GM23338 (cell line): ENCODE measurements around the gene CMTM6. TPM values are rescaled to one million over a fixed set of nuclear protein-coding genes. Genes with fewer than 3 reads are reported as not detected.

Experiments used
- ATAC-seq: fragments of 200-7000 bp; cut with Tn5 transposase; 3 replicates; pipeline ENCODE4 v1.9.1; 2020
- DNase-seq: peaks from one replicate; pipeline ENCODE4 v3.0.0-alpha.2; 2015; ENCODE audit warnings: low spot score
- H2AFZ ChIP-seq: fragments of 200-600 bp; sonication (generic); 2 replicates; pipeline ENCODE4 v1.8.0; 2016; ENCODE audit warnings: antibody characterized with exemption, mild to moderate bottlenecking, moderate library complexity
- H3F3A ChIP-seq: fragments of 200-600 bp; sonication (generic); replicated peaks from 2 replicates; pipeline ENCODE4 v1.8.0; 2017; ENCODE audit warnings: antibody characterized with exemption, mixed run types, low read depth
- H3K27ac ChIP-seq: fragments of 200-600 bp; sonication (generic); 2 replicates; pipeline ENCODE4 v1.6.1; 2016; ENCODE audit warnings: low read depth
- H3K27me3 ChIP-seq: fragments of 200-600 bp; sonication (generic); 2 replicates; pipeline ENCODE4 v1.8.0; 2016; ENCODE audit warnings: mild to moderate bottlenecking, mixed run types, moderate library complexity; ENCODE audit not compliant: insufficient read depth
- H3K36me3 ChIP-seq: fragments of 200-600 bp; sonication (generic); 2 replicates; pipeline ENCODE4 v1.8.0; 2016; ENCODE audit warnings: mild to moderate bottlenecking; ENCODE audit not compliant: insufficient read depth
- H3K4me1 ChIP-seq: fragments of 200-600 bp; sonication (generic); 2 replicates; pipeline ENCODE4 v1.8.0; 2016; ENCODE audit warnings: mild to moderate bottlenecking, moderate library complexity; ENCODE audit not compliant: insufficient read depth
- H3K4me2 ChIP-seq: fragments of 200-600 bp; sonication (generic); 2 replicates; pipeline ENCODE4 v1.7.1; 2017; ENCODE audit warnings: mixed run types
- H3K4me3 ChIP-seq: fragments of 200-600 bp; sonication (generic); 2 replicates; pipeline ENCODE4 v1.6.1; 2016; ENCODE audit warnings: mixed run types
- H3K79me2 ChIP-seq: fragments of 200-600 bp; sonication (generic); replicated peaks from 2 replicates; pipeline ENCODE4 v1.8.0; 2017; ENCODE audit warnings: mild to moderate bottlenecking; ENCODE audit not compliant: insufficient read depth
- H3K9me2 ChIP-seq: fragments of 200-600 bp; sonication (generic); 2 replicates; pipeline ENCODE4 v1.8.0; 2017; ENCODE audit not compliant: insufficient read depth
- H4K20me1 ChIP-seq: fragments of 200-600 bp; sonication (generic); replicated peaks from 2 replicates; pipeline ENCODE4 v1.8.0; 2017; ENCODE audit warnings: mild to moderate bottlenecking; ENCODE audit not compliant: insufficient read depth
- H3K27ac Mint-ChIP-seq: 2 replicates; pipeline ENCODE4 v1.8.0; 2020; ENCODE audit warnings: inconsistent platforms, mild to moderate bottlenecking, moderate library complexity, mixed read lengths
- H3K27me3 Mint-ChIP-seq: 3 replicates; pipeline ENCODE4 v1.8.0; 2022; ENCODE audit warnings: low read depth, mild to moderate bottlenecking, moderate library complexity, mixed read lengths, inconsistent platforms; ENCODE audit not compliant: insufficient read depth, poor library complexity
- H3K36me3 Mint-ChIP-seq: 3 replicates; pipeline ENCODE4 v1.8.0; 2021; ENCODE audit warnings: low read depth, mild to moderate bottlenecking, inconsistent platforms, moderate library complexity, mixed read lengths
- H3K4me1 Mint-ChIP-seq: 3 replicates; pipeline ENCODE4 v1.8.0; 2020; ENCODE audit warnings: mild to moderate bottlenecking, inconsistent platforms, mixed read lengths
- H3K4me3 Mint-ChIP-seq: 3 replicates; pipeline ENCODE4 v1.8.0; 2021; ENCODE audit warnings: moderate library complexity, mild to moderate bottlenecking, inconsistent platforms, mixed read lengths
- H3K9me3 Mint-ChIP-seq: 3 replicates; pipeline ENCODE4 v1.8.0; 2020; ENCODE audit warnings: moderate library complexity, mild to moderate bottlenecking, inconsistent platforms, mixed read lengths
- CREB1 ChIP-seq: fragments of 250-450 bp; sonication (Bioruptor Pico); IDR thresholded peaks from 2 replicates; pipeline ENCODE4 v1.5.0; 2020; ENCODE audit warnings: low read depth, mild to moderate bottlenecking, moderate library complexity
- EZH2 ChIP-seq: fragments of 200-600 bp; sonication (generic); IDR thresholded peaks from one replicate; pipeline ENCODE4 v1.8.0; 2017; ENCODE audit warnings: antibody characterized with exemption, mild to moderate bottlenecking, low read depth; ENCODE audit not compliant: unreplicated experiment
- EZH2phosphoT487 ChIP-seq: fragments of 200-600 bp; sonication (generic); IDR thresholded peaks from one replicate; pipeline ENCODE4 v1.8.1; 2018; ENCODE audit warnings: antibody characterized with exemption; ENCODE audit not compliant: unreplicated experiment
- JUNB ChIP-seq: IDR thresholded peaks from one replicate; pipeline ENCODE4 v1.6.1; 2016; ENCODE audit warnings: antibody characterized with exemption; ENCODE audit not compliant: unreplicated experiment
- NANOG ChIP-seq: IDR thresholded peaks from 2 replicates; pipeline ENCODE4 v1.6.1; 2016; ENCODE audit warnings: antibody characterized with exemption, borderline replicate concordance
- POLR2AphosphoS5 ChIP-seq: IDR thresholded peaks from 2 replicates; pipeline ENCODE4 v1.6.1; 2016; ENCODE audit warnings: antibody characterized with exemption, low read depth
- STAT1 ChIP-seq: IDR thresholded peaks from one replicate; pipeline ENCODE4 v1.6.1; 2016; ENCODE audit warnings: antibody characterized with exemption; ENCODE audit not compliant: unreplicated experiment
- ZNF114 ChIP-seq: fragments of 250-450 bp; sonication (Bioruptor Pico); IDR thresholded peaks from 2 replicates; pipeline ENCODE4 v1.5.0; 2020; ENCODE audit warnings: mild to moderate bottlenecking, moderate library complexity
- ZNF331 ChIP-seq: fragments of 250-450 bp; sonication (Bioruptor Pico); IDR thresholded peaks from 2 replicates; pipeline ENCODE4 v1.5.0; 2020; ENCODE audit warnings: low read depth, mild to moderate bottlenecking, moderate library complexity
- polyA plus RNA-seq: library from polyadenylated mRNA; unstranded; fragments of >200 nt; fragmentation: Nextera tagmentation; extraction: Ambion mirVana; gene quantifications from 2 replicates; pipeline ENCODE4 v1.2.1, GENCODE V29; 2016
- total RNA-seq: library from RNA; depleted of rRNA; stranded (reverse); fragments of >200 nt; shearing (Covaris generic); gene quantifications from 2 replicates; pipeline ENCODE4 v1.2.3, GENCODE V29; 2014
- TF ChIP-seq, protein P1 (sequence below): IDR thresholded peaks from 2 replicates; pipeline ENCODE4 v1.6.1; 2016; ENCODE audit warnings: antibody characterized with exemption
- TF ChIP-seq, protein P2 (sequence below), 2 experiments: fragments of 200-600 bp in 1 of 2; sonication (generic) in 1 of 2; conservative IDR thresholded peaks; 2 replicates each; pipeline versions ENCODE4 v1.5.1 to v1.6.1; 2016 to 2017; ENCODE audit warnings: antibody characterized with exemption in 2 of 2, low read depth in 2 of 2, mild to moderate bottlenecking in 2 of 2, moderate library complexity in 1 of 2
- TF ChIP-seq, protein P3 (sequence below): IDR thresholded peaks from one replicate; pipeline ENCODE4 v1.6.1; 2018; ENCODE audit warnings: antibody characterized with exemption; ENCODE audit not compliant: unreplicated experiment
- TF ChIP-seq, protein P4 (sequence below): fragments of 250-450 bp; sonication (Bioruptor Pico); IDR thresholded peaks from 2 replicates; pipeline ENCODE4 v1.5.0; 2020; ENCODE audit warnings: mild to moderate bottlenecking, moderate library complexity

Gene CMTM6
- total and polyA plus RNA-seq, 2 experiments from 2014 or later = 42.3 to 123 TPM

DNA sequence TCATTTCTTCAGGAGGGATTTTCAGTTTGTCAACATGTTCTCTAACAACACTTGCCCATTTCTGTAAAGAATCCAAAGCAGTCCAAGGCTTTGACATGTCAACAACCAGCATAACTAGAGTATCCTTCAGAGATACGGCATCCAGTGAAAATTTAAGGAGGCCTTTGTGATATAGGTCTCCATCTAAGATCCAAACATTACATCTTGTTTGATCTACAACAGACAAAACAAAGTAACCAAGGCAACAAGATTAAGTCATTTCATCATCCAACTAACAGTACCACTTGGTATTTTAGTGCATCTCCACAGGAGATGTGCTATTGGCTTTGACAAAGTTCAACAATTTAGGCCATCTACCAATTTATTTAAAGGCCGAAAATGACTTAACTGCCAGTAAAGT is 42.2 kb upstream of the CMTM6 start:
- Mint-ChIP-seq H3K9me3 (no peaks in the 10 kb centered on the region), H3K4me1 (peaks cover 4% of the 10 kb centered on the region; the same call in 2 of the 3 replicates), H3K27ac (0 out of 2 replicates have a peak overlapping the region, but pooled peaks have one; percentile 50), H3K4me3 (no peak overlapping the region), H3K36me3 (peaks cover 12% of the 10 kb centered on the region; the same call in 2 of the 3 replicates), H3K27me3 (no peaks in the 10 kb centered on the region)
- no peaks in the 10 kb centered on the region for H3K27me3 ChIP-seq
- TF ChIP-seq, protein P1, sequence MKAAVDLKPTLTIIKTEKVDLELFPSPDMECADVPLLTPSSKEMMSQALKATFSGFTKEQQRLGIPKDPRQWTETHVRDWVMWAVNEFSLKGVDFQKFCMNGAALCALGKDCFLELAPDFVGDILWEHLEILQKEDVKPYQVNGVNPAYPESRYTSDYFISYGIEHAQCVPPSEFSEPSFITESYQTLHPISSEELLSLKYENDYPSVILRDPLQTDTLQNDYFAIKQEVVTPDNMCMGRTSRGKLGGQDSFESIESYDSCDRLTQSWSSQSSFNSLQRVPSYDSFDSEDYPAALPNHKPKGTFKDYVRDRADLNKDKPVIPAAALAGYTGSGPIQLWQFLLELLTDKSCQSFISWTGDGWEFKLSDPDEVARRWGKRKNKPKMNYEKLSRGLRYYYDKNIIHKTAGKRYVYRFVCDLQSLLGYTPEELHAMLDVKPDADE = no peak
- TF ChIP-seq ZNF114 (CRISPR knock-in tag) (no peak), ZNF331 (CRISPR knock-in tag) (no peak), STAT1 (no peak), EZH2phosphoT487 (no peak), NANOG (no peak), CREB1 (CRISPR knock-in tag) (no peak), JUNB (no peak), POLR2AphosphoS5 (no peak), EZH2 (no peak)
- TF ChIP-seq, protein P2, sequence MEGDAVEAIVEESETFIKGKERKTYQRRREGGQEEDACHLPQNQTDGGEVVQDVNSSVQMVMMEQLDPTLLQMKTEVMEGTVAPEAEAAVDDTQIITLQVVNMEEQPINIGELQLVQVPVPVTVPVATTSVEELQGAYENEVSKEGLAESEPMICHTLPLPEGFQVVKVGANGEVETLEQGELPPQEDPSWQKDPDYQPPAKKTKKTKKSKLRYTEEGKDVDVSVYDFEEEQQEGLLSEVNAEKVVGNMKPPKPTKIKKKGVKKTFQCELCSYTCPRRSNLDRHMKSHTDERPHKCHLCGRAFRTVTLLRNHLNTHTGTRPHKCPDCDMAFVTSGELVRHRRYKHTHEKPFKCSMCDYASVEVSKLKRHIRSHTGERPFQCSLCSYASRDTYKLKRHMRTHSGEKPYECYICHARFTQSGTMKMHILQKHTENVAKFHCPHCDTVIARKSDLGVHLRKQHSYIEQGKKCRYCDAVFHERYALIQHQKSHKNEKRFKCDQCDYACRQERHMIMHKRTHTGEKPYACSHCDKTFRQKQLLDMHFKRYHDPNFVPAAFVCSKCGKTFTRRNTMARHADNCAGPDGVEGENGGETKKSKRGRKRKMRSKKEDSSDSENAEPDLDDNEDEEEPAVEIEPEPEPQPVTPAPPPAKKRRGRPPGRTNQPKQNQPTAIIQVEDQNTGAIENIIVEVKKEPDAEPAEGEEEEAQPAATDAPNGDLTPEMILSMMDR (conservative IDR thresholded peaks at IDR 0.05; ENCODE audit: low read depth in 2 of 2) = no peak
- TF ChIP-seq, protein P3, sequence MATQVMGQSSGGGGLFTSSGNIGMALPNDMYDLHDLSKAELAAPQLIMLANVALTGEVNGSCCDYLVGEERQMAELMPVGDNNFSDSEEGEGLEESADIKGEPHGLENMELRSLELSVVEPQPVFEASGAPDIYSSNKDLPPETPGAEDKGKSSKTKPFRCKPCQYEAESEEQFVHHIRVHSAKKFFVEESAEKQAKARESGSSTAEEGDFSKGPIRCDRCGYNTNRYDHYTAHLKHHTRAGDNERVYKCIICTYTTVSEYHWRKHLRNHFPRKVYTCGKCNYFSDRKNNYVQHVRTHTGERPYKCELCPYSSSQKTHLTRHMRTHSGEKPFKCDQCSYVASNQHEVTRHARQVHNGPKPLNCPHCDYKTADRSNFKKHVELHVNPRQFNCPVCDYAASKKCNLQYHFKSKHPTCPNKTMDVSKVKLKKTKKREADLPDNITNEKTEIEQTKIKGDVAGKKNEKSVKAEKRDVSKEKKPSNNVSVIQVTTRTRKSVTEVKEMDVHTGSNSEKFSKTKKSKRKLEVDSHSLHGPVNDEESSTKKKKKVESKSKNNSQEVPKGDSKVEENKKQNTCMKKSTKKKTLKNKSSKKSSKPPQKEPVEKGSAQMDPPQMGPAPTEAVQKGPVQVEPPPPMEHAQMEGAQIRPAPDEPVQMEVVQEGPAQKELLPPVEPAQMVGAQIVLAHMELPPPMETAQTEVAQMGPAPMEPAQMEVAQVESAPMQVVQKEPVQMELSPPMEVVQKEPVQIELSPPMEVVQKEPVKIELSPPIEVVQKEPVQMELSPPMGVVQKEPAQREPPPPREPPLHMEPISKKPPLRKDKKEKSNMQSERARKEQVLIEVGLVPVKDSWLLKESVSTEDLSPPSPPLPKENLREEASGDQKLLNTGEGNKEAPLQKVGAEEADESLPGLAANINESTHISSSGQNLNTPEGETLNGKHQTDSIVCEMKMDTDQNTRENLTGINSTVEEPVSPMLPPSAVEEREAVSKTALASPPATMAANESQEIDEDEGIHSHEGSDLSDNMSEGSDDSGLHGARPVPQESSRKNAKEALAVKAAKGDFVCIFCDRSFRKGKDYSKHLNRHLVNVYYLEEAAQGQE = no peak
- TF ChIP-seq, protein P4, sequence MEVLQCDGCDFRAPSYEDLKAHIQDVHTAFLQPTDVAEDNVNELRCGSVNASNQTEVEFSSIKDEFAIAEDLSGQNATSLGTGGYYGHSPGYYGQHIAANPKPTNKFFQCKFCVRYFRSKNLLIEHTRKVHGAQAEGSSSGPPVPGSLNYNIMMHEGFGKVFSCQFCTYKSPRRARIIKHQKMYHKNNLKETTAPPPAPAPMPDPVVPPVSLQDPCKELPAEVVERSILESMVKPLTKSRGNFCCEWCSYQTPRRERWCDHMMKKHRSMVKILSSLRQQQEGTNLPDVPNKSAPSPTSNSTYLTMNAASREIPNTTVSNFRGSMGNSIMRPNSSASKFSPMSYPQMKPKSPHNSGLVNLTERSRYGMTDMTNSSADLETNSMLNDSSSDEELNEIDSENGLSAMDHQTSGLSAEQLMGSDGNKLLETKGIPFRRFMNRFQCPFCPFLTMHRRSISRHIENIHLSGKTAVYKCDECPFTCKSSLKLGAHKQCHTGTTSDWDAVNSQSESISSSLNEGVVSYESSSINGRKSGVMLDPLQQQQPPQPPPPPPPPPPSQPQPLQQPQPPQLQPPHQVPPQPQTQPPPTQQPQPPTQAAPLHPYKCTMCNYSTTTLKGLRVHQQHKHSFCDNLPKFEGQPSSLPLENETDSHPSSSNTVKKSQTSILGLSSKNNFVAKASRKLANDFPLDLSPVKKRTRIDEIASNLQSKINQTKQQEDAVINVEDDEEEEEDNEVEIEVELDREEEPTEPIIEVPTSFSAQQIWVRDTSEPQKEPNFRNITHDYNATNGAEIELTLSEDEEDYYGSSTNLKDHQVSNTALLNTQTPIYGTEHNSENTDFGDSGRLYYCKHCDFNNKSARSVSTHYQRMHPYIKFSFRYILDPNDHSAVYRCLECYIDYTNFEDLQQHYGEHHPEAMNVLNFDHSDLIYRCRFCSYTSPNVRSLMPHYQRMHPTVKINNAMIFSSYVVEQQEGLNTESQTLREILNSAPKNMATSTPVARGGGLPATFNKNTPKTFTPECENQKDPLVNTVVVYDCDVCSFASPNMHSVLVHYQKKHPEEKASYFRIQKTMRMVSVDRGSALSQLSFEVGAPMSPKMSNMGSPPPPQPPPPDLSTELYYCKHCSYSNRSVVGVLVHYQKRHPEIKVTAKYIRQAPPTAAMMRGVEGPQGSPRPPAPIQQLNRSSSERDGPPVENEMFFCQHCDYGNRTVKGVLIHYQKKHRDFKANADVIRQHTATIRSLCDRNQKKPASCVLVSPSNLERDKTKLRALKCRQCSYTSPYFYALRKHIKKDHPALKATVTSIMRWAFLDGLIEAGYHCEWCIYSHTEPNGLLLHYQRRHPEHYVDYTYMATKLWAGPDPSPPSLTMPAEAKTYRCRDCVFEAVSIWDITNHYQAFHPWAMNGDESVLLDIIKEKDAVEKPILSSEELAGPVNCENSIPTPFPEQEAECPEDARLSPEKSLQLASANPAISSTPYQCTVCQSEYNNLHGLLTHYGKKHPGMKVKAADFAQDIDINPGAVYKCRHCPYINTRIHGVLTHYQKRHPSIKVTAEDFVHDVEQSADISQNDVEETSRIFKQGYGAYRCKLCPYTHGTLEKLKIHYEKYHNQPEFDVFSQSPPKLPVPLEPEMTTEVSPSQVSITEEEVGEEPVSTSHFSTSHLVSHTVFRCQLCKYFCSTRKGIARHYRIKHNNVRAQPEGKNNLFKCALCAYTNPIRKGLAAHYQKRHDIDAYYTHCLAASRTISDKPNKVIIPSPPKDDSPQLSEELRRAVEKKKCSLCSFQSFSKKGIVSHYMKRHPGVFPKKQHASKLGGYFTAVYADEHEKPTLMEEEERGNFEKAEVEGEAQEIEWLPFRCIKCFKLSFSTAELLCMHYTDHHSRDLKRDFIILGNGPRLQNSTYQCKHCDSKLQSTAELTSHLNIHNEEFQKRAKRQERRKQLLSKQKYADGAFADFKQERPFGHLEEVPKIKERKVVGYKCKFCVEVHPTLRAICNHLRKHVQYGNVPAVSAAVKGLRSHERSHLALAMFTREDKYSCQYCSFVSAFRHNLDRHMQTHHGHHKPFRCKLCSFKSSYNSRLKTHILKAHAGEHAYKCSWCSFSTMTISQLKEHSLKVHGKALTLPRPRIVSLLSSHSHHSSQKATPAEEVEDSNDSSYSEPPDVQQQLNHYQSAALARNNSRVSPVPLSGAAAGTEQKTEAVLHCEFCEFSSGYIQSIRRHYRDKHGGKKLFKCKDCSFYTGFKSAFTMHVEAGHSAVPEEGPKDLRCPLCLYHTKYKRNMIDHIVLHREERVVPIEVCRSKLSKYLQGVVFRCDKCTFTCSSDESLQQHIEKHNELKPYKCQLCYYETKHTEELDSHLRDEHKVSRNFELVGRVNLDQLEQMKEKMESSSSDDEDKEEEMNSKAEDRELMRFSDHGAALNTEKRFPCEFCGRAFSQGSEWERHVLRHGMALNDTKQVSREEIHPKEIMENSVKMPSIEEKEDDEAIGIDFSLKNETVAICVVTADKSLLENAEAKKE (CRISPR knock-in tag) = no peak
- DNase-seq (no peak), ATAC-seq (no peak)
- no peak overlapping the region for H3K4me2 ChIP-seq
- no peaks in the 10 kb centered on the region for H3K9me2 ChIP-seq
- no peak overlapping the region for H3K4me3 ChIP-seq
- peaks cover 18% of the 10 kb centered on the region for H4K20me1 ChIP-seq
- peaks cover 59% of the 10 kb centered on the region for H3K79me2 ChIP-seq
- H3K4me1 ChIP-seq = no peaks in the 10 kb centered on the region
- no peaks in the 10 kb centered on the region for H3F3A ChIP-seq
- no peak overlapping the region for H2AFZ ChIP-seq
- H3K27ac ChIP-seq = no peak overlapping the region
- peaks cover 8% of the 10 kb centered on the region; the same call in 1 of the 2 replicates for H3K36me3 ChIP-seq
